GM19240 (cell line): ENCODE data around the gene SYVN1.
"Not testable (repeated sequence)": the region's sequence is repeated elsewhere in the genome, so short reads cannot be mapped to it uniquely, and the experiment has no call there.

Source experiments
- DNase-seq: peaks from one replicate; pipeline ENCODE4 v3.0.0; 2011; ENCODE audit warnings: low spot score; ENCODE audit not compliant: insufficient read length

SYVN1 gene

DNA sequence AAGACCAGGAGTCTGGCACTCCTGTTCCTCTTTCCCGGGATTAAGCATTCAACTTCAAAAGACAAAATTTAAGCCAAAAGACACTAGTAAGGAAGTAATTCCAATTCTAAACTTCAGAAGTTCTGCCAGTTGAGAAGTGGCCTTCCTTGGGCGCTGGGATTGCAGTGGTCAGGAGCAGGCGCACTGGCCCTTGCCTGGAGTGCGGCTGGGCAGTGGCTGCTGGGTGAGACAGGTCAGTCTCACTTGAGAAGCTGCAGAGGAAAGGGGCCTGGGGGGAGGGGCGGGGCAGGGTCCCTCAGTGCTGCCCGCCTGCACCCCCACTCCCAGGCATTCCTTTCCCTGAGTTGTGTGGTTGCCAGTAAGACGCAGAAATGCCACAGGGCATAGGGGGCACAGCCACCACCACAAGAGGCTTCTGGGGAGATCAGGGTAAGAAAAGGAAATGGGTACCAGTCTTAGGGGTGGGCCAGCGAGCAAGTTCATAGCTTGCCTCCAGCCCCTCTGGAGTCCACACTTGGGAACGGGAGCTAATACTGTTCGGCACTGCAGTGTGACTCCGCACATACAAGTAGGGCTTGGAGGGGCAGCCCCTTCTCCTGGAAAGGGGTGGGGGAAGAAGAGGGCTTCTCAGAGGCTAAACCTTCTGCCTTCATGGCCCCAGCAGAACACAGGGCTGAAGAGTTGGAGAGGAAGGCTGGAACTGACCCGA lies 6.7 kb downstream of the SYVN1 start:
- no peak for DNase-seq

DNA sequence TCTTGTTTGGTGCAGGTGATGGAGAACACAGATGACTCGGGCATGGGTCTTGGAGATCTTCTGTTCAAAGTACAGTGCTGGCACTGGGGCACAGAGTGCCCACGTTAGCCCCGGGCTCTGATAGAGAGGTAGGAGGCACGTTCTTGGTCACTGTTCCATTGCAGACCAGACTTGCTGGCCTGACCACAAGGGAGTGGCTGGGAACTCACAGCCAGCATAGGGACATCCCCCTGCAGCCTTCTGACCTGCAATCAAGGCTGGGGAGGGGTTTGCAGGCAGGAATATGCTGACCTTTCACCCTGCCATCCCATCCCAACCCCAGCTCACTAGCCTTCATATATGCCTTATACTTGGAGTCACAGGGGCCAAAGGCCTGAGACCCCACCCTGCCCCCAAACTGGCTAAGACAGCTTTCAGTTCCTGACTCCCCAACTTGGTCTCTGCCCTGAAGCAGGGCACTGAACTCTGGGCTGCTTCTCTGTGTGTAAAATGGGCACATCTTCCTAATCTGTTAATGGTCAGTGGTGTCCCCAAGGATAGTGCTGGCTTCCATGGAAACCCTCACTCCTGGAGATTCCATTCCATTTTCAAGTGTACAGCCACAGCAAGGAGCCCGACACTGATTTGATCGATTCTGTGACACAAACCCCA lies 7.6 kb downstream of the SYVN1 start:
- no peak for DNase-seq

GRCh38 chr11:65125197-65126056 lies 8.9 kb downstream of the SYVN1 start:
- DNase-seq: no peak

- DNase-seq: no peak
Observed at GRCh38 chr11:65124480-65125196, 9.7 kb downstream of the SYVN1 start.

- DNase-seq: peak; percentile 96
Observed at GRCh38 chr11:65121865-65122696, 12.2 kb downstream of the SYVN1 start, which contains the start of the genes FAU and MRPL49. FAU (minus strand) TSS chr11:65122134; CDS start chr11:65121813, 321 bp downstream. MRPL49 (plus strand) TSS chr11:65122321; CDS start chr11:65122347, 26 bp downstream.

GRCh38 chr11:65121447-65121864 lies 12.9 kb downstream of the SYVN1 start:
- DNase-seq: no peak

DNA sequence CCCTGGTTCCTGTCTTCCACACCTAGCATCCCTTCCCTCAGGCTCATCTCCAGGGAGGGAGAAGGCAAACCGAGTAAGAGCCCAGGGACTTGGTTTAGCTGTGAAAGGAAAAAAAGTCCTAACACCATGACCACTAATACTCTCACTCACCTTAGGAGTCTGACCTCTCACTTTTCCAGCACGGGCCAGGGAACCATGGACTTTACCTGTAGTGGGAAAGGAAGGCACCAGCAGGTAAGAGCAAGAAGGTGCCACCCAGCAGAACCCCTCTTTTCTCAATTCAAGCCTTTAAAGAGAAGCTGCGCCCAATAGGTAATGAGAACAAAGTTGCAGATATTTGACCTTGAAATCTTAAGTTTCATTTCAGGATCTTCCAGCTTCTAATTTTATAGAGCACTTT lies 13.5 kb downstream of the SYVN1 start:
- DNase-seq: no peak

DNA sequence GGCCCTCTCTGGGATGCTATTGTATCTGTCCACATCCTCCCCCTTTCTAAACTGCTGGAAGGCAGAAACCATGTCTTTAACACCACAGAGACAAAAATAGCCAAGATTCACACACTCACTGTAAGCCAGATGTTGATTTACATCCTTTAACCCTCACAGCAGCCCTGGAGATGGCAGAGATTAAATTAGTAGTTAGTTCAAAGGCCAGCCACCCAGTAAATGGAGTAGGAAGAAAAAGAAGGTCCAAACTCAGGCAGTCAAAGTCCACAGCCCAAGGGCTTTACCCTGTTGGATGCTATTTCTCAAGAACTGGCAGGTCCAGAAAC lies 14.7 kb downstream of the SYVN1 start:
- DNase-seq: no peak

- not testable (repeated sequence) for DNase-seq
Observed at GRCh38 chr11:65118891-65119669, 15.2 kb downstream of the SYVN1 start.

- DNase-seq: no peak
Observed at GRCh38 chr11:65118097-65118837, 16.1 kb downstream of the SYVN1 start.

DNA sequence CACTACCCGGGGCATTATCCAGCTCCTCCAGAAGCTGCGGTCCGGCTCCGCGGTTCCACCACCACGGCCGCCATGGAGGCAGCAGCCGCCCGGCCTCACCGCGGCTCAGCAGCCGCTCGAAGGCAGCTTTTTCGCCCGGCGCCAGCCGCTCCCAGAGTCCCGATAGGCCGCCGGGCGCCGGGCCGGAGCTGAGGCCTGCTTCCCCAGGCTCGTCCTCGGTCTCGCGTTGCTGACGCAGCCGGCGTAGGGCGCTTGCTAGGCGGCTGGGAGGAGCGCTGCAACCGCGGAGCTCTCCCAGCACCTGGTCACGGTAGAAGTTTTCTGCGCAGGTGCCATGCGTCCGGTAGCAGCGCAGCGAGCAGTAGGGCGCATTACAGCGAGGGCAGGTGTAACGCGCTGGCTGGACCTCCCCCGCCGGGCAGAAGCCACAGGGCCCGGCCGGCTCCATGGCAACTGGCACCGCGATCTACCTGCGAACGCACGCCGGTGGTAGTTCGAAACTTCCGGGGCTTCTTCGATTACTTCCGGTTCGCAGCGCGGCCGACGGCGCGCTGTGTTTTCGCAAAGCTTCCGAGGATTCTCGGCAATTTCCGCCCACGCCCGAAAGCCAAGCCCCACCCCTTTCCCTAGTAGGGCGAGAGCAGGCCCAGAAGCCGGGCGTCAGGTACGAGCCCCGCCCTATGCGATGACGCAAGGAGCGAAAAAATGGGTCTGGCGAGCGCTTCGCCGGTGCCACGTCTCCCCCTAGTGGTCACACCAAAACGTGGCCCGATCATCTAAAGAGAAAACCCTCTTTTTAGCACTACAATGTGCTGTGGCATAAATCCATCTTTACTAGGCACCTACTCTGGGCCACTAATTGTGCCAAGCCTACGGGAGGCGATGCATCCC lies 16.9 kb downstream of the SYVN1 start, which contains the start of gene ZNHIT2:
TSS of gene ZNHIT2 (minus strand) at position 496 of the 891 bp plus-strand sequence. CDS start at position 448, 48 bp downstream.
- peak; percentile 78 for DNase-seq

DNA sequence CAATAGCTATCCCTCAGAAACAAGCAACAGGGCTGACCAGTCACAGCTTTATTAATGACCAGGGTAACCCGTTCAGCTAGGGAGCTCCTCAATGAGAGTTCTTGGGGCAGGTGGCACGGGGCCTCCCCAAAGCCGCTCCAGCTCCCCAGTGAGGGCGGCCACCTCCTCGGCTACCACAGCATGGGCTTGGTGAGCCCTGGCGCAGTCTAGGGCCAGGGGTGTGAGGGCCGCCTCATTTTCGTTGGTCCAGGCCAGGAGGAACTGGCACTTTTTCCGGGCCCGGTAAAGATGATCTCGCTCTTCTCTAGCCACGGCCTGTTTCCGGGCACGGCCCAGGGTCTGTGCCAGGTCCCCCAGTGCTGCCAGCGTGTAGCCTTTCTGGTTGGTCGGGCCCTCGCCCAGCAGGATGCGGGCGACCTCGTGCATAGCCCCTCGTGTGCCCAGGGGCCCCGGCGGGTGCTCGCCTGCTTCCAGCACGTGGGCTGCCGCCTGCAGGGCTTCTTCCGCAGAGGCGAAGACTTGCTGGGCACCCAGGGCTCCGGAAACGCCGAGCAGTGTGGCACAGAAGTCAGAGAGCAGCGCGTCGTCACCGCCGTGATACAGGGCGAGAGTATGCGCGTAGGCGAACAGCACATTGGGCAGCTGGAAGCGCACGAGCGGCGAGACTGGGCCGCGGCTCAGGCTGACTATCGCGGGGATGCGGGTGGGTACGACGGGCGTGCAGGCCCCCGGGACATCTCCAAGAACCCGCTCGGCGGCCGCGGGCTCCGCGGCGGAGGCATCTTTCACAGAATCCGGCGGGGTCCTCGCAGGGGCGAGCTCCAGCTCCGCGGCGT lies 17.7 kb downstream of the SYVN1 start:
- no peak for DNase-seq

DNA sequence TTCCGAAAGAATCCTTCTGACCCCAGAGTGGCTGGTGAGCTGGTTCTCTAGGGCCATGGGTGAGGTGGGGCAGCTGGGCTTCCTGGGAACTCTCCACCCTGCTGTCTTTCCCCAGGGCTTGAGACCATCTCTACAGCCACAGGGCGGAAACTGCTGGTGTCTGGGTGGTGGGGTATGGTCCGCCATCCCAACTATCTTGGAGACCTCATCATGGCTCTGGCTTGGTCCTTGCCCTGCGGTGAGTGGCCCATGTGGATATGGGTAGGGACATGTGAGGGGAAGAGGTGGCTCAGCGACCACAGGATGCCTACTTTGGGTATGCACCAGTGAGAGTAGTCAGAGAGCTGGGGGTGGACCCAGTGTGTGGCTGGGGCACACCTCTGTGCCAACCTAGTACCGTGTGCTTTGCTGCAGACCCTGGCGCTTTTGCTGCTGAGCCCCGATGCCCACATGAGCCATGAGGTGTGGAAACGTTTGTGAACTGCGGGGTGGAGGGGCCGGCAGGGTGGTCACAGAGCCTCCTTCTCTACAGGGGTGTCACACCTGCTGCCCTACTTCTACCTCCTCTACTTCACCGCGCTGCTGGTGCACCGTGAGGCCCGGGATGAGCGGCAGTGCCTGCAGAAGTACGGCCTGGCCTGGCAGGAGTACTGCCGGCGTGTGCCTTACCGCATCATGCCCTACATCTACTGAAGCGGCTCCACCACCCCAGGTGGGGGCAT lies 18.8 kb downstream of the SYVN1 start:
- DNase-seq: no peak

GRCh38 chr11:65114538-65115171 lies 19.7 kb downstream of the SYVN1 start:
- DNase-seq: no peak

GRCh38 chr11:65113839-65114238 lies 20.5 kb downstream of the SYVN1 start:
- DNase-seq: no peak

DNA sequence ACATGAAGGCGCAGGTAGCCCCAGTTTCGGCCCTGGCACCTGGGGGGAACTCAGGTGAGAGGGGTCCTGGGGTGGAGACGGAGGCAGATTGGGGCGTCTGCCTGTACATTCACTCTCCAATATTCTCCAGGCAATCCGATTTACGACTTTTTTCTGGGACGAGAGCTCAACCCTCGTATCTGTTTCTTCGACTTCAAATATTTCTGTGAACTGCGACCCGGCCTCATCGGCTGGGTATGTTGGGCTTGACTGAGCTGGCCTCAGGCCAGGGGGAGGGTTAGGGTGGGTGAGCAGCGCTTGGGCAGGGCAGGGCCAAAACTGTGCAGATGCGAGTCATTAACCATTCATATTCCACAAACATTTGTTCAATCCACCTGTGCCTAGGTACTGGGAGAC lies 21.0 kb downstream of the SYVN1 start:
- DNase-seq: no peak
